IPS-11a (cell line): ENCODE measurements around the gene MYH9.

Source experiments
- H3K4me3 ChIP-seq: one replicate; pipeline ENCODE4 v1.5.1; 2013; ENCODE audit warnings: low read depth, low read length, control low read depth

MYH9 gene

DNA sequence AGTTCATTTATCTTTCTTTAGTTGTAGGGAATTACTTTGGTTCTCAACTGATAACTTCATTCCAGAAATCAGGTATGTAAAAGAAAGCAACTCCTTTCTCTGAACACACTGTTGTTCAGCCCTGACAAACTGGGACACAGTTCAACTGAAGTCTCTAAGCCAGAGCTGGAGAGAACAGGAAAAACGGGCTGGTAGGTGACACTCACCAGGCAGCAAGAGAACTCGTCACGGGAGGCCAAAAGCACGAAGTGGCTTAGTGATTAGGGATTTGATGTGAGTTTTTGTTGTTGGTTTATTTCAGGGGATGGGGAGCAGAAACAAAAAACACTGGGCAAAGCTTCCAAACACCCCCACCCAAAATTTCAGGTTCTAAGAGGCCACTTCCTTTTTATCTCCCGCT, 54.1 kb downstream of the MYH9 start:
- H3K4me3 ChIP-seq, result no peak overlapping the region

- H3K4me3 ChIP-seq, result no peak overlapping the region
Measured at GRCh38 chr22:36332623-36333332, 55.0 kb downstream of the MYH9 start.

DNA sequence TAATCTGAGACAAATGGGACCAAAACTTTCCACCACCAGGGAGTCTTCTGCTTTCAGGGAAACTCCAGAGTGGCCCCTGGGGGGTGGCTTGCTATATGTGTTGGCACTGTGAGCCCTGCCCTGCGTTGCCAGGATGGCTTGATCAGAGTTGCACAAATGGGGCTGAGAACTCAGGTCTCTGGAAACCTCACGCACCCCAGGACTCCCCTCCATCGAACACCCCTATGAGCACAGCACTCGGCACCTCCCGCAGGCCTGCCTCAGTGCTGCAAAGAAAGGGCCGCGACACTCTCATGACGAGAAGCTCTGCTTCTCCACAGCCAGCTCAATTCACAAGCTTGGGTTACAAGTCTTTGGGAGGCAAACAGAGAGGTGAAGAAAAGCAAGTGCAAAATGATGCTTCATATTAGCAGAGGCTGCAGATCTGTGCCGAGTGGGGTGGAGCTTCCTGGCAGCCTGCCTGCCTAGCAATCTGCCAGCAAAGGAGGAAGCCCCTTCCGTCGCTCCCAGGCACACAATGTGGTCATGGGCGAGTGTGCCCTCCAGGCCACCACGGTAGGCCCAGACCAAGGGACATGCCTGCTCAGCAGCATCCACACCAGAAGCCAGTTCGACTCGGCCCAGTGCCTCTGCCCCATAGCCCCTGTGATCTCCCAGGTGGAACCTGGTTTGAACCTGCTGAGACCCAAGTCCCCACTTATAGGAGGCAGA, 55.7 kb downstream of the MYH9 start:
- no peak overlapping the region for H3K4me3 ChIP-seq

- H3K4me3 ChIP-seq, result no peak overlapping the region
Measured at GRCh38 chr22:36331306-36331911, 56.4 kb downstream of the MYH9 start.

DNA sequence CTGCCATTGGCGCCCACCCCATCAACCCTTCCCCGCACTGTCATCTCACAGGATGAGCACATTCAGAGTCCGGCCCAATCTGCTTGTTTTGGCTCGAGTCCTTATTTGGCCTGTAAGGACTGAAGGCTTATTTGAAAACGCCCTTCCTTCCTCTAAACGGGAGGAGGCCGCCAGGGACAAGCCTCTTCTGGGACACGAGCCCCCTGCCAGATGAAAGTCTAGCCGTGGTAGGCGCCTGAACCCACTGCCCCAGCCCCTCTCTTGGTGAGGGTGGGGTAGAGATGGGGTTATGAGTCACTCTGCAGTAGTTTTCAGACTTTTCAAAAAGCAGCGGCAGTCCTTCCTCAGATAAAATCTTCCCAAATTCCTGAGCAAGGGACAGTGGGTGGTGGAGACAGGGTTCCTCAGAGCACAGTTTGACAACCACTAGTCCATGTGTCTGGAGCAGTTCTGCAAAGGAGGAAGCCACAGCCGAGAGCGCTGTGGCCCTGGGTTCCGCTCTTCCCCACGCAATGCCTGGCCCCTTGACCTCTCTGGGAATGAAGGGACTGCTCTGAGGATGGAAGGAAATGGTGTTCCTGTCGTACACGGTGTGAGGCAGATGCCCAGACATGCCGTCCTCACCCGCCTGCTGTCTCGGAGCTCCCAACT, 57.0 kb downstream of the MYH9 start:
- H3K4me3 ChIP-seq, result no peak overlapping the region

- H3K4me3 ChIP-seq, result no peak overlapping the region
Measured at GRCh38 chr22:36330127-36330526, 57.6 kb downstream of the MYH9 start.

- no peak overlapping the region for H3K4me3 ChIP-seq
Measured at GRCh38 chr22:36329254-36330078, 58.3 kb downstream of the MYH9 start.

- no peak overlapping the region for H3K4me3 ChIP-seq
Measured at GRCh38 chr22:36328635-36329253, 59.0 kb downstream of the MYH9 start.

- no peak overlapping the region for H3K4me3 ChIP-seq
Measured at GRCh38 chr22:36327922-36328551, 59.7 kb downstream of the MYH9 start.

DNA sequence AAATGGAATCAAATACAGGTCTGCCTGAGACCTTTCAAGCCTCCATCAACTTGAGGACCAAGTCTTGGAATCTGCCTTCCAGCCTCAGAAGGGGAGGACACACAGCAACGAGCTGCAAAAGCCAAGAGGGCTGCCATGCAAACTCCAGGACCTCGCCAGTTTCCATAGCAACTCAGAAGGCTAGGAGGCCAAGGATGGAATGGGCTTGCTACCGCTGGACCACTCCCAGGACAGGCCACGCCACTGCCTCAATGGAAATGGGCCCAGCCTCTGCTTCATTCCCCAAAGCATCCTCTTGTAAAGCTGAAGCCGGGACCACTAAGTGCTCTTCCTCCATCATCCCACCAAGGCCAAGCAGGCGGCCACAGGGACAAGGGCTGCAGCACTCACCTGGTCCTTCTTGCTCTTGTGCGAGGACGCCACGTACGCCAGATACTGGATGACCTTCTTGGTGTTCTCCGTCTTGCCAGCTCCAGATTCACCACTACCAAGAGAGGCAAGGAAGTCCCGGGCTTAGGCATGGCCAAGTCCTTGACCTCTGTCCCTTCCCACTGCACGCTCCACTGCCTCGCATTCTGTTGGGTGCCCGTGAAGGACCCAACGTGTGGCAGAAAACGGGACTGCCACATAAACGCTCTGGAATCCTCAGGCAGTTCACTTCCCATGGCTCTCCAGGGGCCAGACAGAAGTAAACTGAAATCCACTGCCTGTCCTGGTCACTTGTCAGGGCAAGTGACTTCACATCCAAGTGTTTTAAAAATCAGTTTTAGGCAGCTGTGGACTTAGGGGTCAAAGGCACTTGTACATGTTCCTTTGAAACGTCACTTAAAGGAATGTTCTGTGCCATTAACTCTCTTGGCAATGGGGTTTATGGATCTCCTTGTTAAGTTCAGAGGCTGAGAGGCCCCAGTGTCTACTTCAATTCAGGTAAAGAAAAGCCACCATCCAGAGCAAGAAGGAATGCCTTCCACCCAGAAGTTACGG, 61.3 kb downstream of the MYH9 start:
- H3K4me3 ChIP-seq, result no peak overlapping the region

- no peak overlapping the region for H3K4me3 ChIP-seq
Measured at GRCh38 chr22:36325154-36326031, 62.4 kb downstream of the MYH9 start.

- H3K4me3 ChIP-seq, result no peak overlapping the region
Measured at GRCh38 chr22:36324414-36324813, 63.4 kb downstream of the MYH9 start.

DNA sequence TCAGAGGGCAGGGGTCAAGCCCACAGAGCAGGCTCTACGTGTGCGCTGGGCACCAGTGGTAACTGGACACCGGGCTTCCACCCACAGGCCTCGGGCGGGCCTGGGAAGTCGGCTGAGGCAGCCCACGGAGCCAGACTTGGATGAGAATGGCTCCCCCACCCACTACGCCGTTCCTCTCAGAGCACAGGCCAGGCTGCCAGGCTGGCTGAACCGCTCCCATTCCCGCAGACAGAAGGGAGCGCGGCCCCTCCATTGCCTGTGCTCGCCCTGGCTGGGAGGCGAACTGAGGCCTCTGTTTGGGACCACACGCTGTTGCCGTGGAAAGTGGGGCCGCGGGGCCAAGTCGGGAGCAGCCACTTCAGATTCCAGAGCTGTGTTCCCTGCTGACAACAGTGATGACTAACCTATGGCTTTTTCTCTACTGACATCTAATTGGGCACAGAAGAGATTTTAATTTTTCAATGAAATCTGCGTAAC, 63.9 kb downstream of the MYH9 start:
- H3K4me3 ChIP-seq, result no peak overlapping the region

DNA sequence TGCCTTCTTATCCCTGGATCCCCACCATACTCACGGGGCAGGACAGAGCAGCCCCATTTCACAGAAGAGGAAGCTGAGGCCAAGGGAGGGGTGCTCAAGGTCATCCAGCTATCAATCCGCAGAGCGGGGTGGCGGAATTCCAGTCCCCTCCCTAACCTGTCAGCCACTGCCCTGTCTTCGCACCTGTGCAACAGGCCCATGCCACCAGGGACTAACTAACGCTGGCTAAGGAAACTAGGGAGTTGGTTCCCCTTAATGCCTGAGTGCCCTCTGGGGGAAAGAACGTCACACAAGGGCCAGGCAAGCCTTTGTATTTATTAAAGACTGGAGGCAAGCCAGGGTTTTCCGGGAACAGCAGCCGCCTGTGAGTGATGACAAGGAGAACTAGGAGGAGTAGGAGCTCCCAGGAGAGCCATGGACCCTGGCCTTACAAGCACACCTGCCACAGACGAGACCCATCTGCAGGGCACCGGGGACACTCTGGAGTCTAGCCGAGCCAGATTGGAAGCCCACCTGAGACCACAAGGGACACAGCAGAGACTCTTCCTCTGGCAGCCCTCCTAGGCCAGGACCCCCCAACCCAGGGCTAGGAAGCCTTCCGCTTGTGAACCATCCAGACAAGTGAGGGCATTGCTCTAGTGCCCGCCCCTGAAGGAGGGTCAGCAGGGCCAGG, 64.4 kb downstream of the MYH9 start:
- no peak overlapping the region for H3K4me3 ChIP-seq

DNA sequence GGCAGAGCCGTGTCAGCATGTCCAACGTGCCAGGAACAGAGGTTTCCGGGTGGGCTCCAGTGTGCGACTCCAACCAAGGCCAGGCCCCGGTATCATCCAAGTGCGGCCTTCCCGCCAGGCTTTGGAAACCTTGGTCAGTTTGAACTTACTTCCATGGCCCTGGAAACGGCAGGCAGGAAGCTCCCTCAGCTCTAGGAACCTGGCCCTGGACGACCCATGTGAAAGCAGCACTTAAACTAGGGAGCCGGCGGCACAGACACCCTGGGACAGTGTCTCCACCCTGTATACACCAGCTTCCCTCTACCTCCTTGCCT, 65.2 kb downstream of the MYH9 start:
- H3K4me3 ChIP-seq, result no peak overlapping the region

GRCh38 chr22:36321797-36322601, 65.8 kb downstream of the MYH9 start:
- no peak overlapping the region for H3K4me3 ChIP-seq
